NB4 (cell line): ENCODE measurements around the gene TAF9.

Experiments
- CTCF ChIP-seq: IDR thresholded peaks from one replicate; pipeline ENCODE4 v1.5.1; 2012; ENCODE audit warnings: low read depth, low read length
- MAX ChIP-seq: IDR thresholded peaks from 2 replicates; pipeline ENCODE4 v1.6.1; 2011; ENCODE audit warnings: low read depth, low read length
- POLR2A ChIP-seq: IDR thresholded peaks from 2 replicates; pipeline ENCODE4 v1.6.1; 2011; ENCODE audit warnings: mild to moderate bottlenecking; ENCODE audit not compliant: insufficient read length; ENCODE audit errors: extremely low read depth

- no peak for TF ChIP-seq CTCF
- no peak for TF ChIP-seq MAX
- no peak for TF ChIP-seq POLR2A
Observed at GRCh38 chr5:69315972-69316371, 53.3 kb downstream of the TAF9 start.
